ELR (cell line): ENCODE measurements around the gene VEGFA.

Experiments used
- DNase-seq: peaks from one replicate; pipeline ENCODE4 v3.0.0-alpha.2; 2015; ENCODE audit warnings: low read depth

The VEGFA gene

DNA sequence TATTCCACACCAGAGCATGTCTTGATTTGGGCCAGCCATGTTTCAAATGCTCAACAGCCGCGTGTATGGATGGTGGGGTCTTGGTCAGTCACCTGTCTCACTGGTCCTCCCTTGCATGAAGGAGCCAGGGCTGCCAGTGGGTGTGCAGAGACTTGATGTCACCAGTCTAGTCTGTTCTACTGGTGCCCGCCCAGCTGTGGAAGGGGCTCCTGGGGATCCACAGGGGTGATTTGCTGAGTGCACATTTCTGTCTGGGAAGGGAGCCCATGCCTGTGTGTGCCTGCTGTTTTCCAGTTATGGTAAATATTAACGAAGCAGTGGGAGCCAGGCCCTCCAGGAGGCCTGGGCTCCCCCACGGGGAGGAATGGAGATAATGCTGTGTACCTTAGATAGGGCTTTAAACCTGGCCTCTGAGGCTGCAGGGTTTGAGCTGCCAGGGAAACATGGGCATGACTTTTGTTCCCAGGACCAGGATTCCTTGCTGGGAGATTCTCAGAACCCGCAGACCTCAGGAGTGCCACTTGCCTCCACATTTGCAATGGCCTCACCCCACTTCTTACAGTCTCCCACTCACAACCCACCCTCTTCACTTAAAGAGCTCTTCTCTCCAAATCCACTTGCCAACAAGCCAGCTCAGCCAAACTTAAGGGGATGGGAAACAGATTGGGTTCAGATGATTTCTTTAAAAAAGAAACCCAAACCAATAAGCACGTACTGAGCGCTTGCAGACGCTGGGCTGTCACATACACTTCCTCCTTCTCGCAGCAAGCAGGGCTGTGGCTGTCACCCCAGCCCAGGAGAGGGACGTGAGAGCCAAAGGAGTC lies 54.1 kb downstream of the VEGFA start:
- DNase-seq, result no peak

DNA sequence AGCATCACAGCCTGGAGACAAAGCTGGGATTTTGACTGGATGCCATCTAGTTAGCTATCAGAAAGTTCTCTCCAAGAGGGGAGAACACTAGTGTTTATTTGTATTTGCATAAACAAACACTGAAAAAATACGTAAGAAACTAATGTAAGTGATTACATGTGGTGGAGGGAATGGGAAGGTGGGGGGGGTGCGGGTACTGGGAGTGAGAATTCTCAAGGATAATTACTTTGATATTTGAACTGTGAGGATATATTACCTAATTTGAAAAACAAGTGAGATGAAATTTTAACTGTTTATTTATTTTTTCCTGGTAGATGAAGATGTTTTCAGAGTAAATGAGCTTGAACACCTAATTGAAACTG lies 54.7 kb downstream of the VEGFA start:
- no peak for DNase-seq

DNA sequence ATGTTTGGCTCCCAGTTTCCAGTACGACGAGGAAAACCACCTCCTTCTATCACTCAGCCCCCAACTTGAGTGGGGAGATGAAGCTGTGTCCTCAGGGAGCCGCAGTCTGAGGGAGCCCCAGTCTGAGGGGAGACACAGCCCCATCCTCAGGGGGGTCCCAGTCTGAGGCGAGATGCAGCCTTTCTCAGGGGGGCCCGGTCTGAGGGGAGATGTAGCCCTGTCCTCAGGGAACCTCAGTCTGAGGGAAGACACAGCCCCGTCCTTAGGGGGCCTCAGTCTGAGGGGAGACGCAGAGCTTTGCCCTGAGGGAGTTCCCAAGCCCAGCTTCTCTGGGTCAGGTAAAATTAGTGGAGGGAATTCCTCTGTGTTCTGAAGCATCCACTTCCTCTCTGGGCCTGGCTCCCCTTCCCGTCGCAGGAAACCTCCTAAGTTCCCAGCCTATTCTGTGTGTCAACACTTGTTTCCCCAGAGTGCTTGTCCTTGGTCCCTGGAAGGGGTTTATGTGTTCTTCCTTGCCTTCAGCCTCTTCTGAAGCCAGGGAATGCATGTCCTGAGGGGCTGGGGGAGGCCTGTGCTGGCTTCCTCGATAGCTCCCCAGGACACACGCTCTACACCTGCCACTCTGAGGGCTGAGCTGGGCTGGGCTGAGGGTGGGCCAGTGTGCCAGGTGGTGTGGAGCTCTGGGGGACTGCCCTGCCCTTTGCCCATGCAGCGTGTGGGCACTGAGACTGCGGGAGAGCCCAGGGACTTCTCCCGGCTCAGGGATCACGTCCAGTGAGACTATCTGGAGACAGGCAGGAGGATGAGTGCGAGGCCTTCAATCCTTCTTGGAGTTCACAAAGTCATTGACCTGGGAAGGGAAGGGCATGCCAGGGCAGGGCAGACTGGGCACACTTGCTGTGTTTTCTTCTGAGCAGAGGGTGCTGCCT lies 55.4 kb downstream of the VEGFA start:
- no peak for DNase-seq

DNA sequence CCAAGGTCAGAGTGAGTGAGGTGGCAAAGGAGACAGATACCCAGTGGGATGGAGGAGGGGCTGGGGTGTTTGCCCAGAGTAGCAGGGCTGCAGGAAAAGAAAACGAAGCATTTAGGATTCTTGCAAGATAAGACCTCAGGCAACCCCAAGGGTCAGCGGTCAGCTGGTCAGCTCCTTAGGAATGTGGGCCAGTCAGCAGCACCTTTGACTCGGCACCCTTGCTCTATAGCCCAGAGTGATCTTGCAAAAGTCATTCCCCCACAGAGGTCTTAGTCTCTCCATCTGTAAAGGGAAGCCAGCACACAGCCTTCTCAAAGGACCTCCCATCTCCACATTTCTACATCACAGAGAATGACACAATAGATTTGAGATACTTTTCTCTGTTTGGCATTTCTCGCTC lies 56.7 kb downstream of the VEGFA start:
- peak; percentile 24 for DNase-seq

DNA sequence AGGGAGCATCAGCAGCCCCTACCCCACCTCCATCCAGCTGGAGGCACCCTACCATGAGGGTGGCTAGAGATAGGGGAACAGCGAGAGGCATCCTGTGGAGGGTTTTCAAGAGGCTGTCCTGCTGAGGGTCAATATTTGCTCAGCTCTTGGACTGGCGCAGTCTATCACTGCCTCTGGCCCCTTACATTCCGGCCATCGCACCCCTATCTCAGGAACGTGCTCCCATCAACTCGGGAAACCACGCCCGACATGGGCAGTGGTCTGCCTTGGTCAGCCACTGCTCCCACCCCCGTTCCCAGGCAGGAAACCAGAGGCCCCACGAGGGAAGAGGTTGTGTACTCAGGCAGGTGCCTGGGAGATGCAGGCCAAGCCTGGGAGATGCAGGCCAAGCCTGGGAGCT lies 57.9 kb downstream of the VEGFA start:
- no peak for DNase-seq

DNA sequence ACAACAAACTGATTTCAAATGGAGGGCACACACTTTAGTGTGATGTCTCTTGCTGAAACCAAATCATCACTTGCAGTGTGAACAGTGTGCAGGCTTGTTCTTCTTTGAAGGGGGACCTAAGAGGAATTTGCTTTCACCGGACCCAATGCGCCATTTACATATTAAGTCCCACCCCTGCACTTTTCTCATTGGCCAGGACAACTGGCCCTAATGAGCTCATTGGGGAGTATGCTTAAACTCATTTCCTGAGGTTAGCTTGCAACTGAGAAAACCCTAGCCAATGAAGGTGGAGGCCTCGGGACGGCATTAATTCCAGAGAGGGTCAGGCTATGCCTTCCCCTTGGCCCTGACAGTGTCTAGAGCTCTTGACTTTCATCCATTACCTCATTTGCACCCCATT lies 58.7 kb downstream of the VEGFA start:
- DNase-seq, result peak; percentile 26

DNA sequence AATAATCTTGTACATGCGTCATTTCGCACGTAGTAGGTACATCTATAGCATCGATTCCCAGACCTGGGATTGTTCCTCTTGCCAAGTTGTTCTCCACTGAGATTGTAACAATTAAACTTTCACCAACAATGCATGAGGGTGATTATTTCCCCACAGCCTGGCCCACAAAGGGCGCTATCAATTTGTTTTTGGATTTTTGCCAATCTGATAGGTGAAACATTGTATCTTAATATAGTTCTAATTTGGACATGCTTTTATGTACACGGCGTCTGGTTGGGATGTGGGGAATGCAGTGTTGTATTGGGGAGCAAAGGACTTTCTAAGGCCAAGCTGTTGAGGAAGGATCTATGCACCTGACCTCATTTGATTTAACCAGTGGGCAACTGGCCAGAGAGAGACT lies 59.5 kb downstream of the VEGFA start:
- DNase-seq, result no peak

DNA sequence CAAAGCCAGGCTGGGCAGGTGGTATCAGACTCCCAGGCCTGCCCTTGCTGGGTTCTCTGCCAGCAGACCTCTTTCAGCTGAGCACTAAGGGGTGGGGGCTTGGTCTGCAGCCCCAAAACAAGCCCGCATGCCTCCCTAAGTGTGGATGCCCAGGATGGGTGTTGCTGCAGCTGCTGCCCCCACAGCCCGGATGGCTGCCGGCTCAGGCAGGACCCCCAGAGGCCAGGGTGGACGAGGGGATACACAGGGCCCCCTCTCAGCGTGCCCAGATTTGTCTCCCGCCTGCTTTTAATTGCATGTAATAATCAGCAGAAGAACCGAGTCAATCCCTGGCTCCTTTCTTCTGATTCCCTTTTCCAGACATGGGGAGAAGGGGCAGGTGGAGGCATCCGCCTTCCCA lies 60.8 kb downstream of the VEGFA start:
- no peak for DNase-seq

DNA sequence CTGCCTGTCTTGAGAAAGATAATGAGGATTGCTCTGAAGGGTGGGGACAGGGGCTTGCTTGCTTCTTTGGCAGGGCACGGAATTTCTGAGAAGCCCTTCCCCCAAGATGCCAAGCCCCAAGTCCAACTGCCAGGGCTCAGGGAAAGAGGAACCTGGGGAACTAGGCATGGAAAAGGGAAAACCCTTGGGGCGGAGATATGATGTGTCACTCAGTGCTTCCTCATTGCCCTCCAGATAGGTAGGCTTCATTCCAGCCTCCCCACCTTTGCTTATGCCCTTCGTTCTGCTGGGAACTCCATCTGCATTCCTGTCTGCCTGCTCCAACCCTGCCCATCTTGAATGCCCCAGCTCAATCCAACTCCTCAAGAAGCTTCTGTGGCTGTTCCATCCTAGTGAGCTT lies 61.2 kb downstream of the VEGFA start:
- DNase-seq, result no peak

DNA sequence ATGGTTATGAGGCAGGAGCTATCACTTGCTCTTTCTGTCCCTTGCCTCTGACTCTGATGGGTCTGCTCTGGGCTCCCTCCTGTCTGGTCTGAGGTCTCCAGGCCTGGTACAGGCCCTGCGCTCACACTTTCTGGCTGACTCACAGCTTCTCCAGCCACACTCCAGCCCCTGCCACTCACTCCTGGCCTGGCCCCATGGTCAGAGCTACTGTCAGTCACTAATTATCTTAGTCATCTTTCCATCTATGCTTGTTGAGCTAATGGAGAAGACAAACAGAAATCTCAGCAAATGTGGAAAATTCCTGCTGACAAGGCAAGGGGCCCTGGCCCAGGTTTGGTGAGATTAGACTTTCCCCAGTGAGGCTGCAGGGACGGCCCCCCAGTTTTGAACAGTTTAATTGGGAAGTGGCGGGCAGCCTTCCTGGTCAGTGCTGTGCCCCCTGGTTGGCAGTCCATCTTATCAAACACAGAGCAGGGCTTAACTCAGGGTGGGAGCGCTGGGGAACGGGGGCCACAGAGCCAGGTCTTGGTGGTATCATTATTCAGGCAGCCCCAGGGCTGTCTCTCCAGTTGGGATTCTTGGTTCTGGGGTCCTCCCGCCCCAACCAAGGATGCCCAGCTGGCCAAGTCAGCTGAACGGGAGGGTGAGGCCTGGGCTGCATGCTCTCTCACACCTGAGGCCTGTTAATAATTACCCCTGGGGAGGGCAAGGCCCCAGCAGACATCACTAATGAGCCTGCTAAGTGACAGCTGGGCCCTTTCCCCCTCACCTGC lies 63.4 kb downstream of the VEGFA start:
- peak; percentile 51 for DNase-seq

DNA sequence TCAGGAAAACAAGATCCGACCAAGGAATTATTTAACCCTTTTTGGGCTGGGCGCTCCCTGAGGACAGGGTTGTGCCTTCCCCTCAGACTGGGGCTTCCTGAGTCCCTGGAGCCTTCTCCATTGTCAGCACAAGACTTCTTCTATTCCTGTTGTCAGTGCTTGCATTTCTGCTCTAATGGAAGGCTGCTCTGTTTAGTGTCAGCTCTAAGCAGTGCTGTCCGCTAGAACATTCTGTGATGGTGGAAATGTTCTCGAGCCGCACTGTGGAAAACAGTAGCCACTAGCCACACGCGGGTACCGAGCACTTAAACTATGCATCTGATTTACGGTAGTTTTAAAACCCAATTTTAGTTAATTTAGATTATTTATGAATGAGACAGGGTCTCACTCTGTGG lies 64.0 kb downstream of the VEGFA start:
- no peak for DNase-seq

DNA sequence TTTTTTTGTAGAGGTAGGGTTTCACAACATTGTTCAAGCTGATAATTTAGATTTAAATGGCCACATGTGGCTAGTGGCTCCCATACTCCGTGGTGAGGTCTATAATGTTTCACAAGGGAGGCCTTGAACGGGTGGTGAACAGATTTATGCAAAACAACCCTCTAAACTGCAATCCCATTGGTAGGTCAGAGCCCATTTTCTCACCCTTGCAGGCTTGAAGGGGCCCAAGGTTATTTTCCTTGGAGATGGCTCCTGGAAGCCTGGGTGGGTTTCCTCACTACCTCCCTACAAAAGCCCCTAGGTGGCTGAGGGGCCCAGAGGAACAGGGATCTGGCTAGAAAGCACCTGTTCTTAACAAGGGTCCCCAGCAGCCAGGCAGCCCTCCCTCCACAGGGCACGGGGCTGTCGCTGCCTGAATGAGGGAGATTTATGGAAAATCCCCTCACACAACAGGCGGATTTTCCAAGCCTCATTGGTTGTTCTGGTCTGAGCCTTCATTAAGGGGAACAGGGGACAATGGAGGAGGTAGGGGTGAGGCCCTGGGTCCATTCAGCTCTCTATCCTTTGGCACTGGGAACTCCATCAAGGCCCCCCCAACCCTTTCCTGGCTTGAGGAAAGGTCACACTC lies 64.6 kb downstream of the VEGFA start:
- no peak for DNase-seq

DNA sequence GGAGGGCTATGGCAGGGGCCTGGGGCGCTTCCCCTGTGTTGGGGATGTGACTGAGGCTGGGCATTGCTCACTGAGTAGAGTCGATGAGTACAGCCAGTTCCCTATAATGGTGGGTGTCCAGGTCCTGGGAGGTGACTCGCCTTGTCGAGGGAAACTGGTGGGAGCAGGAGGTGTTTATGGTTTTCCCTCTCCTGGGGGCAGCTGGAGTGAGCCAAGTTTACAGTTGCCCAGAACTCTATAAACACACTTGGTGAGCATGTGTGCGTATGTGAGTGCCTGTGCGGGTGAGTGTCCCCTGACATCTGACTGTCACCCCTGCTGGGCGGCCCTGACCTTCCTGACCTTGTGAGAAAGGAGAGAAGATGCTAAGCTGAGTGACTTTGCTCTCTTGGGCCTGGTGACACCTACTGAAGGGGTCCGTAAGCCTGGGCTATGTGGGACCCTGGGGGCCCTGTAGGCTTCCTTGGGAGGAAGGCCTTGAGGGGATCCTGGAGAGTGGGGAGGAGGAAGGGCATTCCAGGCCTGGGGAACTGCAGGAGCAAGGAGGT lies 65.9 kb downstream of the VEGFA start:
- DNase-seq, result peak; percentile 48
